Hematopoietic multipotent progenitor cell treated with erythropoietin and hydrocortisone succinate and interleukin-3 and kit ligand, for 4 days (in vitro differentiated cells): ENCODE measurements around the gene MAST4.
"Not testable (repeated sequence)": the region's sequence is repeated elsewhere in the genome, so short reads cannot be mapped to it uniquely, and the experiment has no call there.

ENCODE experiments used
- DNase-seq: peaks from one replicate; pipeline ENCODE4 v3.0.0-alpha.2; 2015

MAST4 gene

GRCh38 chr5:67146574-67146973 lies 550.4 kb downstream of the MAST4 start:
- peak; percentile 66 for DNase-seq

- DNase-seq, result no peak
Observed at GRCh38 chr5:67146981-67147380, 550.8 kb downstream of the MAST4 start.

DNA sequence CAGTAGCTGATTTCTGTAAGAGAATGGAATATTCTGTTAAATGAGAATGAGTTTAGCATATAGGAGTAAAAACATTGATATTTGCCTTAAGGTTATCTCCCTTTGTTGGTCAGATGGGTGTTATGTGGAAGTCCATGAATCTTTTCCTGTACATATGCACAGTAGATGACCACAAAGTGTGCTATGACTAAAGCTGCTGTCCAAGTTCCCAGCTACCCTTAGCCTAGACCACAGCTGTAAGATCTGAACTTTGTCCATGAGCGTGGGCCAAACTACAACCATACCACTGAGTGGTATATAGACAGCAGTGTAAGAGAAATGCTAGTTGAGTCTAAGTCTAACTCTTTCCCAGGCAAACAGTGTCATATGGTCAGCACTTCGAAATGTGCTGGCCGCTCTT lies 551.6 kb downstream of the MAST4 start:
- DNase-seq, result no peak

GRCh38 chr5:67149057-67149950 lies 553.1 kb downstream of the MAST4 start:
- no peak for DNase-seq

GRCh38 chr5:67149951-67150523 lies 553.8 kb downstream of the MAST4 start:
- DNase-seq, result no peak

DNA sequence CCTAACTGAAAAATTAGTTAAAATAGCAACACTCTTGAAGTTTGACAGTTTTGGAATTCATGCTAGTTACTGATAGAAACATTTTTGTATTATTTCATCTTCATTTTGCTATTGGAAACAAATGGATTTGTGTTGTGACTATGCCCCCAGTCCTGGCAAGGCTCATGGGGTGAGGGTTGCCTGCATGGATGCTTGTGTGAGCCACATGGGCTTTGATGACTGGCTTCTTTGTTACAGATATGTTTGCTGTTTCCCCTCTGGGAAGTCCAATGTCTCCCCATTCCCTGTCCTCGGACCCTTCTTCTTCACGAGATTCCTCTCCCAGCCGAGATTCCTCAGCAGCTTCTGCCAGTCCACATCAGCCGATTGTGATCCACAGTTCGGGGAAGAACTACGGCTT lies 556.2 kb downstream of the MAST4 start:
- DNase-seq, result no peak

- no peak for DNase-seq
Observed at GRCh38 chr5:67153292-67153691, 557.1 kb downstream of the MAST4 start.

DNA sequence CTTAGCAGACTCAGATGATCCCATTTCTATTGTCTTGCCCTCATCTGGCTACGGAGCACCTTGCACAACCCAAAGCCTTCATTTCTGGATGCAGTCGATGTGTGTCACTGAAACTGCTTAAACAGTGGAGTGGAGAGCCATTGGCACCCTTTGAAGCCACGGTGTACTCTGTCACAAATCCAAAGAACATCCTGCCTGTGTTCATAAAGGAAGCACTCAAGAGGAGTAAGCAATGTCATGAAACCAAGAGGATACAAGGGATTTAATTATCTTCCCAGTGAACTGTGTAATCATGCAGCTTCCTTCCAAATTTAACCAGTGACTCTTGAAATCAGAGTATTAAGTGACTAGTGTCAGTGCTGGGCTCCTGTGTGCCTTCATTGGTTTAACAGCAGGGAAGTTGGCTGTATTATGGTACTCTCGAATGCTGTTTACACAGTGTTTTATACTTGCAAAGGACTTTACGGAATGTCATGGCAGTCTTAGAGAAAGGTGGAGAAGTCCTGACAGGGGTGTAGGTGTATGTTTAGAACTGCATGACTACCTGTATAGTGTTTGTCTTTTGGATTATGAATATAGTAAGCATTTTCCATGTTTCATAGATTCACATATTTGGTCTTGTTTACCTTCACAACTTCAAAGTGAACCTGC lies 558.5 kb downstream of the MAST4 start:
- DNase-seq, result no peak

GRCh38 chr5:67156976-67157583 lies 560.9 kb downstream of the MAST4 start:
- DNase-seq, result peak; percentile 56

GRCh38 chr5:67160272-67160671 lies 564.1 kb downstream of the MAST4 start:
- DNase-seq, result no peak

DNA sequence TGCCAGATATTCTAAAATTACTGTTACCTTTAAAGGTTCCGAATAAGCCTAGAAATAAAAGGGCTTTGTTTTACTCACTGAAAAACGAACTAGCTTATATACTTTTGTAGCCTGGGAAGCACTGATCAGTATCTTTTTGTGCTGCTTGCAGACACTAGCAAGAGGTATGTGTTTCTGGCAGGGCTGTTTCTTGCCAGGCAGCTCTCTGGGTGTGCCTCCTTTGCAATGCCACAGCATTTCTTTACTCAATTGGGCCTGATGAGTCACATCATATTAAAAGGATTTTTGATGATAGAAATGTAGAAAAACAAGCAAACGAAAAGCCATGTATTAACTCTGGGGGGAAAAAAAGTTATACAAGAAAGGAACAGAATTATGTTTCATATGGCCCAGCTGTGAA lies 564.8 kb downstream of the MAST4 start:
- DNase-seq, result peak; percentile 23

DNA sequence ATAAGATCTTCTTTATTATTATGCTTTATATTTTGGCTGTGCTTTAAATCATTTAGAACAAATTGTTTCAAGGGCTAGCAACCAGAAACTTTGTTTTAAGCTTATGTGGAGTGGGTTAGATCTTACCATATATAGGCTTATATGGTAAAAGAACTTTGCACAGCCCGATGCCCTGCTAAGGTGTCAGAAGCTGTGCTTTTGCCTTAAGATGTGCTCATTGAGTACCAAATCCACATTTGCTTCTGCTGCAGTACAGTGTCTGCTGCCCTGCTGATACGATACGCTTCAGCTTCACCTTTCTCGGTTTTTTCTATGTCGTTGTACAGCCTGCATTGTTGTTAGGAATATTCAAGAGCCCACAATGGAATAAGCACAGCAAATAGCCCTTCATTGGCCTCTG lies 565.6 kb downstream of the MAST4 start:
- DNase-seq, result no peak

- no peak for DNase-seq
Observed at GRCh38 chr5:67163231-67163756, 567.1 kb downstream of the MAST4 start.

DNA sequence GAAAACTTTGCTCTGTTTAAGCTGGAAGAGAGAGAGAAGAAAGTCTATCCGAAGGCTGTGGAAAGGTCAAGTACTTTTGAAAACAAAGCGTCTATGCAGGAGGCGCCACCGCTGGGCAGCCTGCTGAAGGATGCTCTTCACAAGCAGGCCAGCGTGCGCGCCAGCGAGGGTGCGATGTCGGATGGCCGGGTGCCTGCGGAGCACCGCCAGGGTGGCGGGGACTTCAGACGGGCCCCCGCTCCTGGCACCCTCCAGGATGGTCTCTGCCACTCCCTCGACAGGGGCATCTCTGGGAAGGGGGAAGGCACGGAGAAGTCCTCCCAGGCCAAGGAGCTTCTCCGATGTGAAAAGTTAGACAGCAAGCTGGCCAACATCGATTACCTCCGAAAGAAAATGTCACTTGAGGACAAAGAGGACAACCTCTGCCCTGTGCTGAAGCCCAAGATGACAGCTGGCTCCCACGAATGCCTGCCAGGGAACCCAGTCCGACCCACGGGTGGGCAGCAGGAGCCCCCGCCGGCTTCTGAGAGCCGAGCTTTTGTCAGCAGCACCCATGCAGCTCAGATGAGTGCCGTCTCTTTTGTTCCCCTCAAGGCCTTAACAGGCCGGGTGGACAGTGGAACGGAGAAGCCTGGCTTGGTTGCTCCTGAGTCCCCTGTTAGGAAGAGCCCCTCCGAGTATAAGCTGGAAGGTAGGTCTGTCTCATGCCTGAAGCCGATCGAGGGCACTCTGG lies 567.8 kb downstream of the MAST4 start:
- no peak for DNase-seq

DNA sequence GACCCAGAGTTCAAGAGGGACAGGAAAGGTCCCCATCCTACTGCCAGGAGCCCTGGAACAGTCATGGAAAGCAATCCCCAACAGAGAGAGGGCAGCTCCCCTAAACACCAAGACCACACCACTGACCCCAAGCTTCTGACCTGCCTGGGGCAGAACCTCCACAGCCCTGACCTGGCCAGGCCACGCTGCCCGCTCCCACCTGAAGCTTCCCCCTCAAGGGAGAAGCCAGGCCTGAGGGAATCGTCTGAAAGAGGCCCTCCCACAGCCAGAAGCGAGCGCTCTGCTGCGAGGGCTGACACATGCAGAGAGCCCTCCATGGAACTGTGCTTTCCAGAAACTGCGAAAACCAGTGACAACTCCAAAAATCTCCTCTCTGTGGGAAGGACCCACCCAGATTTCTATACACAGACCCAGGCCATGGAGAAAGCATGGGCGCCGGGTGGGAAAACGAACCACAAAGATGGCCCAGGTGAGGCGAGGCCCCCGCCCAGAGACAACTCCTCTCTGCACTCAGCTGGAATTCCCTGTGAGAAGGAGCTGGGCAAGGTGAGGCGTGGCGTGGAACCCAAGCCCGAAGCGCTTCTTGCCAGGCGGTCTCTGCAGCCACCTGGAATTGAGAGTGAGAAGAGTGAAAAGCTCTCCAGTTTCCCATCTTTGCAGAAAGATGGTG lies 568.8 kb downstream of the MAST4 start:
- DNase-seq, result no peak

- peak; percentile 94 for DNase-seq
Observed at GRCh38 chr5:67165526-67166459, 569.6 kb downstream of the MAST4 start.

GRCh38 chr5:67166460-67167285 lies 570.5 kb downstream of the MAST4 start:
- peak; percentile 67 for DNase-seq

GRCh38 chr5:67168069-67168468 lies 571.9 kb downstream of the MAST4 start:
- DNase-seq, result no peak

DNA sequence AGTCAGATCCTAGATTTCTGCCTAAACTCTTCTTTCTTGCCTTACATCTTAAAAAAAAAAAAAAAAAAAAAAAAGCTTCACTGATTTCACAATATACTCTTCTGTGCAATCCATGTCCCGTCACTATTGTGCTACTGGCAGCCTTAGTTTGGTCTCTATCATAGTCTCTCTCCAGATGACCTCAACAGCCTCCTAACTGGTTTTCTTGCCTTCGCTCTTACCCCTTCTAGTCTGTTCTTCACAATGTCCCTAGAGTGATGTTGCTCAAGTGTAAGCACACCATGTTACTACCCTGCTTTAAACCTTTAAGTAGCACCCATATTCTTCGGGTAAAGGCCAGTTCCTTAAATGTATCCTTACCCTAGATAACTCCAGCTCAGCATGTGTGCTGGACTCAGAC lies 574.6 kb downstream of the MAST4 start:
- no peak for DNase-seq

DNA sequence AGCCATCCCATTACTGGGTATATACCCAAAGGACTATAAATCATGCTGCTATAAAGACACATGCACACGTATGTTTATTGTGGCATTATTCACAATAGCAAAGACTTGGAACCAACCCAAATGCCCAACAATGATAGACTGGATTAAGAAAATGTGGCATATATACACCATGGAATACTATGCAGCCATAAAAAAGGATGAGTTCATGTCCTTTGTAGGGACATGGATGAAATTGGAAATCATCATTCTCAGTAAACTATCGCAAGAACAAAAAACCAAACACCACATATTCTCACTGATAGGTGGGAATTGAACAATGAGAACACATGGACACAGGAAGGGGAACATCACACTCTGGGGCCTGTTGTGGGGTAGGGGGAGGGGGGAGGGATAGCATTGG lies 577.2 kb downstream of the MAST4 start:
- not testable (repeated sequence) for DNase-seq
